ENCODE data around the gene ELFN1. TPM values are rescaled to one million over a fixed set of nuclear protein-coding genes. Genes with fewer than 3 reads are reported as not detected.

Gene ELFN1
- total and polyA plus RNA-seq, 9 of the 15 experiments (the other 6 are each of a cell fraction or from before 2014, with no cell fraction given): 0.04 to 0.64 (median 0.18) TPM; not detected in 2

GRCh38 chr7:1741751-1742554 lies 71.9 kb downstream of the ELFN1 start (continued):
- no peak for TF ChIP-seq ZC3H4 (CRISPR knock-in tag; IDR thresholded peaks at IDR 0.05; ENCODE audit: borderline replicate concordance)
- no peak for TF ChIP-seq ZMIZ1 (IDR thresholded peaks at IDR 0.05; ENCODE audit: low read depth in 2 of 2, low read length in 2 of 2)
- TF ChIP-seq PBX2 (CRISPR knock-in tag; IDR thresholded peaks at IDR 0.05; ENCODE audit: low read depth): no peak
- TF ChIP-seq PBX2 (tag; conservative IDR thresholded peaks at IDR 0.05; ENCODE audit: low read depth): no peak
- no peak for TF ChIP-seq RFX5 (IDR thresholded peaks at IDR 0.05; ENCODE audit: low read depth, low read length)
- no peak for TF ChIP-seq PML (IDR thresholded peaks at IDR 0.05; ENCODE audit: low read length)
- TF ChIP-seq ZNF785 (CRISPR knock-in tag; IDR thresholded peaks at IDR 0.05): no peak
- no peak for TF ChIP-seq FOXK1 (CRISPR knock-in tag; IDR thresholded peaks at IDR 0.05; ENCODE audit: borderline replicate concordance)
- 0 out of 2 replicates have a peak, but pooled peaks have one; percentile 33 for TF ChIP-seq CREB3 (tag; conservative IDR thresholded peaks at IDR 0.05; ENCODE audit: low read depth)
- TF ChIP-seq ZNF318 (IDR thresholded peaks at IDR 0.05; ENCODE audit: borderline replicate concordance in 1 of 2, low read depth in 1 of 2): no peak
